Activated CD4-positive, alpha-beta T cell treated with anti-CD3 and anti-CD28 coated beads, Interleukin-2, amount 50 U/mL, for 48 hours (primary cell): ENCODE measurements around the gene GSE1.
A peak's percentile ranks its signal among the peaks of the same experiment; 100 is the strongest.

Experiments used
- DNase-seq, 2 experiments: peaks; one replicate each; pipeline ENCODE4 v3.0.0-alpha.2; 2020

The GSE1 gene

DNA sequence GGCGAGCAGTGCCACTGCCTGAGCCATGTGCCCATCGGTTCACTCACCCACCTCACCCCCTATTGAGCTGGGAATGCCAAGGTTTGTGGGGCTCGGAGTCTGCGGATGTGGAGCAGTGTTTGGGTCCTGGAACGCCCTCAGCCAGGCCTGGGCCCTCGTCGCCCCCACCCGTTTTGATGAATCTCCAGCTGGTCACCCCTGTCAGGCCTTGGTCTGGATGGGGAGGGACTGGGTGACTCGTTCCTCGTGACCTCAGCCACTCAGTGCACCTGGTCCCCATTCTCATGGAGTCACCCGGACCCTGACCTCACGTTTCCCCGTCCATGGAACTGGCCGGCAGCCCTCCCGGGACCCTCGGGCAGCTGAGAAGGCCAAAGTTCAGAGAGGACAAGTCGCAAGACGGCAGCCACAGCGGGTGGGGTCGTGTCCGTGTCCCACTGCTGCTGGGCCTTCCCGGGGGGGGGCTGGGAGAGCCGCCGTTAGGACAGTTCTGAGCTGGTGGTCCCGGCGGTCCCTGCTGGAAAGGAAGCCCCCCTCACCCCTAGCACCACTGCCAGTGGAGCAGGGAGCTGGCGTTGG is 23.2 kb downstream of the GSE1 start:
- DNase-seq = no peak

DNA sequence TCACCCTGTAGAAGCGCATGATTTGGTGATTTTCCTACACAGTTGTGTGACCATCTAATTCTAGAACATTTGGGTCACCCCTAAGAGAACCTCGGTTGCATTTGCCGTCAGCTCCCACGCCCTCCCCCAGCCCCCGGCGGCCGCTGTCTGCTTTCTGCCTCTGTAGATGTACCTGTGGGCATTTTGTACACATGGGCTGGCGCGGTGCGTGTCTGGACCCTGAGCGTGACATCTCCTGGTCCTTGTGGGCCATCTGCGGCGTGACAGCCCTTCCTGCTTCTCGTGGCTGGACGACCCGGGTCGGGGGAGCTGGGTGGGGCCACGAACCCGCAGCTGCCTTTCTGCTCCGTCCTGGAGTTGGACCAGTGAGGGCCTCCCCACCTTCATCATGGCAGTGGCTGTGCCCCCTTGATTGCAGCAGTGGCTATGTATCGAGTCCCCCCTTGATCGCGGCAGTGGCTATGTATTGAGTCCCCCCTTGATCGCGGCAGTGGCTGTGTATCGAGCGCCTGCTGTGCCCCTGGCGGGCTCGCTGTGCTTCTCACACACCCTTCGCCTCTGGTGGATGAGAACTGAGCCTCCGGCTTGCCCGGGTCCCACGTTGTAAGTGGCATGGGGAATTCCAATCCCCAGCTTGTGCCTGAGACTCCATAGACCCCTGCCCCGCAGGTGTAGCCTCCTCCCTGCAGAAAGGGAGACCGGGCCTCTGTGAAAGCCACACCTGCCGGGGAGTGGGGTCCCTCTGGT is 24.1 kb downstream of the GSE1 start:
- DNase-seq = no peak

GRCh38 chr16:85637808-85638647 is 24.9 kb downstream of the GSE1 start:
- DNase-seq = no peak

- no peak for DNase-seq
These were observed 25.7 kb downstream of the GSE1 start for GRCh38 chr16:85638695-85639409.

DNA sequence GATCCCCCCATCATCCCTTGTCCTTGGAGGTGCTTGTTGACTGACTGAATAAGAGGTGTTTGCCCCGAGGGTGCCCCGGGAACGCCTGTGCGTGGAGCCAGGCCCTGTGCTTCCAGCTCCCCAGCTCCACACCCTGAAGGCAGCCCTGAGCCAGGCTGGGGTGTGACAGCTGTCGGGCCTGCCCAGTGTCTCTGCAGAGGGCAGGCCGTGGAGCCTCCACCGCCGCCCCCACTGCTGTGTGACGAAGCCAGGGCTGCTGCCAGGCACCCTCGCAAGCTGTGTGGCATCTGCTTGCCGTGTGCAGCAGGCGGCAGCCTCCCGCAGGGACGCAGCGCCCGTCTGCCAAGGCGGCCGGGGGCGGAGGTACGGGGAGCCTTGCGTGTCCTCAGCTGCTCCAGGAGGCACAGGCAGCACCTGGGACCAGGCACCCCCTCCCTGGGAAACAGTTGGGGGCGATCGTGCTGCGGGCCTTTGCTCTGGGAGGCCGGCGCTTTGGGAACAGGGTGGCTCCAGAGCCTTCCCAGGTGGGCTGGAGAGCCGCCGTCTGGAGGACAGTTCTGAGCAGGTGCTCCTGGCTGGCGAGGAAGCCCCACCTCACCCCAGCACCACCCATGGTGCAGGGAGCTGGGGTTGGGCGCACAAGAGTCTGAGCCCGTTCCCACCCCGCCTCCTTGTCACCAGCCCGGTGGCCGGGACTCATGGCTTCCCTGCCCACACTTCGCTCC is 26.6 kb downstream of the GSE1 start:
- no peak for DNase-seq

GRCh38 chr16:85640254-85640558 is 27.1 kb downstream of the GSE1 start:
- DNase-seq = no peak

- DNase-seq = no peak
These were observed 27.5 kb downstream of the GSE1 start for GRCh38 chr16:85640585-85640984.

GRCh38 chr16:85641305-85641704 is 28.2 kb downstream of the GSE1 start:
- no peak for DNase-seq

GRCh38 chr16:85641776-85642176 is 28.7 kb downstream of the GSE1 start:
- no peak for DNase-seq

- DNase-seq = no peak
These were observed 29.7 kb downstream of the GSE1 start for GRCh38 chr16:85642762-85643358.

- DNase-seq = no peak
These were observed 30.5 kb downstream of the GSE1 start for GRCh38 chr16:85643631-85644030.

- DNase-seq = no peak
These were observed 31.1 kb downstream of the GSE1 start for GRCh38 chr16:85644093-85644712.

DNA sequence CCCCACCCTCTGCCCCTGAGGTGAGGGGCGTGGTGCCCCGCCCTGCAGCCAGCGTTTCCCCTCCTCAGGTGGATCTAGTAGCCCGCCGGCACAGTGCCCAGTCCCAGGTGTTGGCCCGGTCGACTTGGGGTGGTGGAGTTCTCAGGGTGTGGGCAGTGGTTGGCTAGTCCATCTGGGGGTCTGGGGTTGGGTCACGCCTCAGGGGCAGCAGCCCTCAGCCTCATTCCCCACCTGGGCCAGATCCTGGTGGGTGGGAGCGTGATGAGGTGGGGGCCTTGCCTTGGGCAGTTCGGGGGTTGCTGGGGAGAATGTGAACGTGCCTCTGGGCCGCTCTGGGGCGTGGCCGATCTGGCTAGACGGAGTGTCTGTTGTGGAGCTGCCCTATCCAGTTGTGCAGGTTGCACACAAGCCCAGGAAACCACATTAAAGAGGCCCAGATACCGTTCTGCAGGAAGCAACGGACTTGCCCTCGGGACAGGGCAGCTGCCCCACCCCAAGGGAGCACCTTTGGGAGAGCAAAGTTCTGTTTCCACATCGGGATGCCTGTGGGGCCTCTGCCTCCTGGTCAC is 32.0 kb downstream of the GSE1 start:
- no peak for DNase-seq

- no peak for DNase-seq
These were observed 33.3 kb downstream of the GSE1 start for GRCh38 chr16:85646358-85646907.

GRCh38 chr16:85646976-85647375 is 33.9 kb downstream of the GSE1 start:
- DNase-seq = no peak

- DNase-seq = no peak
These were observed 35.1 kb downstream of the GSE1 start for GRCh38 chr16:85648070-85648714.

DNA sequence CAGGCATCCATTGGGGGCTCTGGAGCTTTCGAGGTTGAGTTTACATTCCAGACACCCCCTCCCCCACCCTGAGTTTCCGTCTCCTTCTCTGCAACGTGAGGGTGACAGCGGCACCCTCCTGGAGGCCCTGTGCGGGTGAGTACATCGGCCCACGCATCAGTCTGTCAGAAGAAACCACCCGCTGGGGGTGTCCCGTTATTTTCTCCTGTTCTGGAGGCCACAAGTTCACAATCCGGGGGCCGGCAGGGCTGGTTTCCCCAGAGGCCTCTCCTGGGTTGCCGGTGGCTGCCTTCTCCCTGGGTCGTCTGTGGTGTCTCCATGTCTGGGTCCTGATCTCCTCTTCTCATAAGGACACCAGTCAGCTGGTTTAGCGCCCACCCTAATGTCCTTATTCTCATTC is 35.7 kb downstream of the GSE1 start:
- DNase-seq = peak; percentile 8 to 21

- no peak for DNase-seq
These were observed 36.5 kb downstream of the GSE1 start for GRCh38 chr16:85649411-85650134.

GRCh38 chr16:85650135-85650843 is 37.2 kb downstream of the GSE1 start:
- DNase-seq = no peak
